Osteocyte (in vitro differentiated cells): ENCODE data around the gene RFPL3. TPM values are rescaled to one million over a fixed set of nuclear protein-coding genes. Genes with fewer than 3 reads are reported as not detected.

Source experiments
- DNase-seq: peaks from one replicate; pipeline ENCODE4 v3.0.0; 2021; ENCODE audit warnings: mixed read lengths; ENCODE audit not compliant: unreplicated experiment; ENCODE audit errors: extremely low spot score
- H3K27ac Mint-ChIP-seq: one replicate; pipeline ENCODE4 v1.8.0; 2021; ENCODE audit warnings: mild to moderate bottlenecking, mixed read lengths; ENCODE audit not compliant: unreplicated experiment
- H3K27me3 Mint-ChIP-seq: one replicate; pipeline ENCODE4 v1.8.0; 2021; ENCODE audit warnings: mixed read lengths; ENCODE audit not compliant: unreplicated experiment
- H3K36me3 Mint-ChIP-seq: one replicate; pipeline ENCODE4 v1.8.0; 2021; ENCODE audit warnings: mixed read lengths; ENCODE audit not compliant: unreplicated experiment
- H3K4me1 Mint-ChIP-seq: one replicate; pipeline ENCODE4 v1.8.0; 2021; ENCODE audit warnings: mixed read lengths; ENCODE audit not compliant: unreplicated experiment
- H3K4me3 Mint-ChIP-seq: one replicate; pipeline ENCODE4 v1.8.0; 2021; ENCODE audit warnings: mild to moderate bottlenecking, moderate library complexity, mixed read lengths; ENCODE audit not compliant: unreplicated experiment
- H3K9me3 Mint-ChIP-seq: one replicate; pipeline ENCODE4 v1.8.0; 2021; ENCODE audit warnings: mixed read lengths; ENCODE audit not compliant: unreplicated experiment
- CTCF ChIP-seq: fragments of 200-600 bp; sonication (generic); IDR thresholded peaks from 2 replicates; pipeline ENCODE4 v1.5.0; 2021; ENCODE audit warnings: antibody characterized with exemption, mild to moderate bottlenecking, moderate library complexity
- total RNA-seq: library from RNA; stranded (reverse); gene quantifications from 2 replicates; pipeline ENCODE4 v1.2.1, GENCODE V29; 2021

The RFPL3 gene
- total RNA-seq, 1 donor from 2014 or later: not detected

- Mint-ChIP-seq H3K9me3 (peaks cover 6% of the 10 kb centered on the region), H3K27ac (no peak overlapping the region), H3K4me3 (no peak overlapping the region), H3K27me3 (no peaks in the 10 kb centered on the region), H3K4me1 (no peaks in the 10 kb centered on the region), H3K36me3 (no peaks in the 10 kb centered on the region)
- no peak for TF ChIP-seq CTCF
- DNase-seq: no peak
These were observed 28.4 kb upstream of the RFPL3 start for GRCh38 chr22:32329202-32329645.

GRCh38 chr22:32331236-32331917 lies 26.3 kb upstream of the RFPL3 start:
- Mint-ChIP-seq H3K4me3 (no peak overlapping the region), H3K36me3 (no peaks in the 10 kb centered on the region), H3K27ac (no peak overlapping the region), H3K27me3 (no peaks in the 10 kb centered on the region), H3K4me1 (no peaks in the 10 kb centered on the region), H3K9me3 (peaks cover 6% of the 10 kb centered on the region)
- DNase-seq: peak; percentile 49
- no peak for TF ChIP-seq CTCF

GRCh38 chr22:32331918-32332725 lies 25.5 kb upstream of the RFPL3 start:
- no peaks in the 10 kb centered on the region for H3K36me3 Mint-ChIP-seq
- H3K27ac Mint-ChIP-seq: no peak overlapping the region
- H3K27me3 Mint-ChIP-seq: no peaks in the 10 kb centered on the region
- H3K4me1 Mint-ChIP-seq: no peaks in the 10 kb centered on the region
- DNase-seq: peak; percentile 81
- no peaks in the 10 kb centered on the region for H3K9me3 Mint-ChIP-seq
- no peak for TF ChIP-seq CTCF
- no peak overlapping the region for H3K4me3 Mint-ChIP-seq

GRCh38 chr22:32333141-32333768 lies 24.4 kb upstream of the RFPL3 start:
- Mint-ChIP-seq H3K27me3 (no peaks in the 10 kb centered on the region), H3K27ac (no peak overlapping the region), H3K4me1 (no peaks in the 10 kb centered on the region), H3K9me3 (no peaks in the 10 kb centered on the region), H3K4me3 (no peak overlapping the region), H3K36me3 (no peaks in the 10 kb centered on the region)
- DNase-seq: peak; percentile 62
- no peak for TF ChIP-seq CTCF
